SU-DHL-6 (cell line): Measurements from ENCODE around the gene BTG1.
"Not testable (repeated sequence)": the region's sequence is repeated elsewhere in the genome, so short reads cannot be mapped to it uniquely, and the experiment has no call there.

Source experiments
- EZH2phosphoT487 ChIP-seq: fragments of 200-600 bp; sonication (generic), shearing (Covaris generic); conservative IDR thresholded peaks from 2 replicates; pipeline ENCODE4 v1.6.1; 2018; ENCODE audit warnings: mild to moderate bottlenecking, antibody characterized with exemption, low read length, moderate library complexity, mixed read lengths
- TF ChIP-seq, protein P1 (sequence below): fragments of 200-600 bp; sonication (generic); IDR thresholded peaks from one replicate; pipeline ENCODE4 v1.5.1; 2017; ENCODE audit warnings: antibody characterized with exemption, mild to moderate bottlenecking, low read length, moderate library complexity; ENCODE audit not compliant: insufficient read depth, poor library complexity, severe bottlenecking

DNA sequence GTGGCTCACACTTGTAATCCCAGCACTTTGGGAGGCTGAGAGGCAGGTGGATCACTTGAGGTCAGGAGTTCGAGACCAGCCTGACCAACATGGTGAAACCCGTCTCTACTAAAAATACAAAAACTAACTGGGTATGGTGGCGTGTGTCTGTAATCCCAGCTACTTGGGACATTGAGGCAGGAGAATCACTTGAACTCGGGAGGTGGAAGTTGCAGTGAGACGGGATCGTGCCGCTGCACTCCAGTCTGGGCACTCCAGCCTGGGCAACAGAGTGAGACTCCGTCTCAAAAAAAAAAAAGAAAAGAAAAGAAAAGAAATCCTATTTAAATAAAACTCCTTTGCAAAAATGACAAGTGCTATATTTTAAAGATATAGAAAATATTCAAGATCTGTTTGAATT lies 10.1 kb downstream of the BTG1 start:
- TF ChIP-seq, protein P1, sequence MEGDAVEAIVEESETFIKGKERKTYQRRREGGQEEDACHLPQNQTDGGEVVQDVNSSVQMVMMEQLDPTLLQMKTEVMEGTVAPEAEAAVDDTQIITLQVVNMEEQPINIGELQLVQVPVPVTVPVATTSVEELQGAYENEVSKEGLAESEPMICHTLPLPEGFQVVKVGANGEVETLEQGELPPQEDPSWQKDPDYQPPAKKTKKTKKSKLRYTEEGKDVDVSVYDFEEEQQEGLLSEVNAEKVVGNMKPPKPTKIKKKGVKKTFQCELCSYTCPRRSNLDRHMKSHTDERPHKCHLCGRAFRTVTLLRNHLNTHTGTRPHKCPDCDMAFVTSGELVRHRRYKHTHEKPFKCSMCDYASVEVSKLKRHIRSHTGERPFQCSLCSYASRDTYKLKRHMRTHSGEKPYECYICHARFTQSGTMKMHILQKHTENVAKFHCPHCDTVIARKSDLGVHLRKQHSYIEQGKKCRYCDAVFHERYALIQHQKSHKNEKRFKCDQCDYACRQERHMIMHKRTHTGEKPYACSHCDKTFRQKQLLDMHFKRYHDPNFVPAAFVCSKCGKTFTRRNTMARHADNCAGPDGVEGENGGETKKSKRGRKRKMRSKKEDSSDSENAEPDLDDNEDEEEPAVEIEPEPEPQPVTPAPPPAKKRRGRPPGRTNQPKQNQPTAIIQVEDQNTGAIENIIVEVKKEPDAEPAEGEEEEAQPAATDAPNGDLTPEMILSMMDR, result not testable (repeated sequence)
- TF ChIP-seq EZH2phosphoT487, result not testable (repeated sequence)
